HFFc6 (cell line): ENCODE measurements around the gene DNLZ. TPM values are rescaled to one million over a fixed set of nuclear protein-coding genes. Genes with fewer than 3 reads are reported as not detected.

ENCODE experiments used
- DNase-seq: peaks from one replicate; pipeline ENCODE4 v3.0.0-alpha.2; 2018
- H3K27ac Mint-ChIP-seq: 2 replicates; pipeline ENCODE4 v1.8.0; 2020; ENCODE audit warnings: mild to moderate bottlenecking, mixed read lengths
- H3K27me3 Mint-ChIP-seq: 2 replicates; pipeline ENCODE4 v1.8.0; 2021; ENCODE audit warnings: mild to moderate bottlenecking, moderate library complexity, mixed read lengths; ENCODE audit not compliant: insufficient read depth
- H3K36me3 Mint-ChIP-seq: 2 replicates; pipeline ENCODE4 v1.8.0; 2021; ENCODE audit warnings: low read depth, mixed read lengths
- H3K4me1 Mint-ChIP-seq: 2 replicates; pipeline ENCODE4 v1.8.0; 2020; ENCODE audit warnings: low read depth, mixed read lengths
- H3K4me3 Mint-ChIP-seq: 2 replicates; pipeline ENCODE4 v1.8.0; 2020; ENCODE audit warnings: mild to moderate bottlenecking, moderate library complexity, mixed read lengths
- H3K9me3 Mint-ChIP-seq: 2 replicates; pipeline ENCODE4 v1.8.0; 2020; ENCODE audit warnings: mild to moderate bottlenecking, mixed read lengths
- total RNA-seq, 6 experiments: library from RNA; stranded (reverse); fragmentation: NEBNext Ultra II Directional; extraction: Animal tissue kit (Norgen Biotek cat#: 25700); gene quantifications; 2 replicates in 1 of 6; 3 replicates in 5 of 6; pipeline ENCODE4 v1.2.3, GENCODE V29; 2021
- TF ChIP-seq, protein P1 (sequence below): fragments of 200-600 bp; sonication (generic); IDR thresholded peaks from 2 replicates; pipeline ENCODE4 v1.5.0; 2021; ENCODE audit warnings: antibody characterized with exemption, mild to moderate bottlenecking

The DNLZ gene
- total RNA-seq, 6 experiments from 2014 or later = 28.5 to 33.3 (median 30.4) TPM

DNA sequence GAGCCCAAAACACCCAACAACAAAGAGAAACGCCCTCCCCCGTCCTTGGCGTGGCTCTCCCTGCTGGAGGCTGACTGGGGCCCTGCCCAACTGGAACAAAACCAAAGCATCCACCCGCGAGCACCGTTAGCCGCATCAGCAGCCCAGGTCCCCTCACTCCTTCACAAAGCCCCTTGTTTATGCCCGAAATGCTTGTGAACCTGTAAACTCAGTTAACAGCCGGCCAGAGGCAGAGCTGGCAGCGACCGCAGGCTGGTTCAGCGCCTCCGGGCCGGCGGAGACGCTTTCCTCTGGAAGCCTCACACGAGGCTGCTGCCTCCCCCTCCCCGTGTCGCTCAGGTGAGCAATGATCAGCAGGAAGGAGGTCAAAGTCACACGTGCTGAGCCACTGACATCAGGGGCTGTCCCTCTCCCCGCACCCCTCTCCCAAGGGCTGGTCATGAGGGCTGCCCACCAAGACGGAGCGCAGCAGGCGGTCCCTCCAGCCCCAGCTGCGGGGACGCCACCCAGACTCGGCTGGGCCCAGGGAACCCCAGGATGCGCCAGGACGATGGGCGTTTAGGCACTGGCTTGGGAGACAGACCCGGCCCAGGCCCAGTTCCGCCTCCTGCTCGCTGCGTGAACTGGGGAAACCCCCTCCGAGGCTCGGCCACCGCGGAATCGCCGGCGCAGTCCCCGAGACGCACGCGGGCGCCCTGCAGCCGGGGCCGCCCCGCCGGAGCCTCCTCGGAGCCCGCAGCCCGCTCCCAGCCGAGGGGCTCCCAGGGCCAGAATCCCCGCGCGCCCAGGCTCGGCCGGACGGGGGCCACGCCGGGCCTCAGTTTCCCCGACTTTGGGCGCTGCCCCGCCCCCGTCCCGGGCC lies 35.9 kb upstream of the DNLZ start:
- H3K36me3 Mint-ChIP-seq = peaks cover 9% of the 10 kb centered on the region; the same call in 1 of the 2 replicates
- H3K9me3 Mint-ChIP-seq = no peaks in the 10 kb centered on the region
- peaks cover 14% of the 10 kb centered on the region for H3K4me1 Mint-ChIP-seq
- peak overlapping the region; percentile 80 for H3K27ac Mint-ChIP-seq
- DNase-seq = no peak
- TF ChIP-seq, protein P1, sequence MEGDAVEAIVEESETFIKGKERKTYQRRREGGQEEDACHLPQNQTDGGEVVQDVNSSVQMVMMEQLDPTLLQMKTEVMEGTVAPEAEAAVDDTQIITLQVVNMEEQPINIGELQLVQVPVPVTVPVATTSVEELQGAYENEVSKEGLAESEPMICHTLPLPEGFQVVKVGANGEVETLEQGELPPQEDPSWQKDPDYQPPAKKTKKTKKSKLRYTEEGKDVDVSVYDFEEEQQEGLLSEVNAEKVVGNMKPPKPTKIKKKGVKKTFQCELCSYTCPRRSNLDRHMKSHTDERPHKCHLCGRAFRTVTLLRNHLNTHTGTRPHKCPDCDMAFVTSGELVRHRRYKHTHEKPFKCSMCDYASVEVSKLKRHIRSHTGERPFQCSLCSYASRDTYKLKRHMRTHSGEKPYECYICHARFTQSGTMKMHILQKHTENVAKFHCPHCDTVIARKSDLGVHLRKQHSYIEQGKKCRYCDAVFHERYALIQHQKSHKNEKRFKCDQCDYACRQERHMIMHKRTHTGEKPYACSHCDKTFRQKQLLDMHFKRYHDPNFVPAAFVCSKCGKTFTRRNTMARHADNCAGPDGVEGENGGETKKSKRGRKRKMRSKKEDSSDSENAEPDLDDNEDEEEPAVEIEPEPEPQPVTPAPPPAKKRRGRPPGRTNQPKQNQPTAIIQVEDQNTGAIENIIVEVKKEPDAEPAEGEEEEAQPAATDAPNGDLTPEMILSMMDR = no peak
- H3K27me3 Mint-ChIP-seq = peaks cover 4% of the 10 kb centered on the region
- H3K4me3 Mint-ChIP-seq = peak overlapping the region; percentile 95

DNA sequence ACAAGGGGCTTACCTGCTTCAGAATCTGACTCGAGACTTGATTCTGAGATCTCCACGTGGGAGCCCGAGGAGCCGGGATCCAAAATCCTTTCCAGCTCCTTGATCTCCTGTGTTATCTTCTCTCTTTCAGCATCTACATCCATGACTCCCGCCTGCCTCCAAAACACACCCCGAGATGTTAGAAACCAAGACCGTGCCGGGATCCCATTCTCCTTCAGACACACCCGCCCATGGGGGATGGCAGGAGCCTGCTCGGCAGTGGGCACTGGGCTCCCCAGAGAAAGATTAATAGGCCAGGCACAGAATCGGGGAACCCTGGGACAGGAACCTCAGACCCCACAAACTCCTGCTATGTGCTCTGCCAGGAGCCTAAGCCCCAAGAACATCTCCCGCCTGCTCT lies 34.7 kb upstream of the DNLZ start:
- DNase-seq = no peak
- Mint-ChIP-seq H3K36me3 (peaks cover 8% of the 10 kb centered on the region; the same call in 1 of the 2 replicates), H3K27ac (no peak overlapping the region), H3K4me3 (peak overlapping the region; percentile 95), H3K9me3 (no peaks in the 10 kb centered on the region), H3K27me3 (peaks cover 4% of the 10 kb centered on the region), H3K4me1 (peaks cover 14% of the 10 kb centered on the region)
- TF ChIP-seq, protein P1 = no peak

DNA sequence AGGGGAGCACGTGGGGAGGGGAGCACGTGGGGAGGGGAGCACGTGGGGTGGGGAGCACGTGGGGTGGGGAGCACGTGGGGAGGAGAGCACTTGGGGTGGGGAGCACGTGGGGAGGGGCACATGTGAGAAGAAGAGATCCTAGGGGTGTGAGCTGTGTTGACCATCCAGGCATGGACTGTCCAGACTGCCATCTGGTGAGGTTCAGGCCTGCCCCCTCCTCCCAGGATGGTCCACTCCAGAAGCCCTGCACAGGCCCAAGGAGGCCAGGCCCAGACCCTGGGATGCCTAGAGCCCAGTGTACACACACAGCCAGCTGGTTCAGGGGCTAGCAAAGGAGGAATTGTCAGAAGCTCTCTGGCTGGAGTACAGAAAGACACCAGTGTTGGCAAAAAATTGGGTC lies 34.1 kb upstream of the DNLZ start:
- Mint-ChIP-seq H3K27ac (no peak overlapping the region), H3K4me3 (no peak overlapping the region), H3K27me3 (peaks cover 4% of the 10 kb centered on the region), H3K36me3 (peaks cover 8% of the 10 kb centered on the region; the same call in 1 of the 2 replicates), H3K9me3 (no peaks in the 10 kb centered on the region), H3K4me1 (peaks cover 14% of the 10 kb centered on the region)
- no peak for DNase-seq
- TF ChIP-seq, protein P1 = no peak

DNA sequence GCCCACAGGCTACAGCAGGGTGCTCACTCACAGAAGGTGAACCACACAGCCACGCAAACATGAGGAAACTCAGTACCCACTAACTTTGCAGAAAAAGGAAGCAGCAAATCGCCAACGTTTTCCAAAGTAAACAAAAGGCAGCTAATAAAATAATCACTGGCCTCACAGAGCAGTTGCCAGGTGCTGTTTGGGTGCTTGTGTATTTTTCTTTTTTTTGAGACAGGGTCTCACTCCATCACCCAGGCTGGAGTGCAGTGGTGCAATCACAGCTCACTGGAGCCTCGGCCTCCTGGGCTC lies 32.6 kb upstream of the DNLZ start:
- no peak for DNase-seq
- H3K36me3 Mint-ChIP-seq = peaks cover 13% of the 10 kb centered on the region
- H3K9me3 Mint-ChIP-seq = no peaks in the 10 kb centered on the region
- no peak overlapping the region for H3K4me3 Mint-ChIP-seq
- peaks cover 14% of the 10 kb centered on the region for H3K4me1 Mint-ChIP-seq
- H3K27ac Mint-ChIP-seq = no peak overlapping the region
- 0 out of 2 replicates have a peak, but pooled peaks cover 2% of the 10 kb centered on the region for H3K27me3 Mint-ChIP-seq
- TF ChIP-seq, protein P1 = no peak

DNA sequence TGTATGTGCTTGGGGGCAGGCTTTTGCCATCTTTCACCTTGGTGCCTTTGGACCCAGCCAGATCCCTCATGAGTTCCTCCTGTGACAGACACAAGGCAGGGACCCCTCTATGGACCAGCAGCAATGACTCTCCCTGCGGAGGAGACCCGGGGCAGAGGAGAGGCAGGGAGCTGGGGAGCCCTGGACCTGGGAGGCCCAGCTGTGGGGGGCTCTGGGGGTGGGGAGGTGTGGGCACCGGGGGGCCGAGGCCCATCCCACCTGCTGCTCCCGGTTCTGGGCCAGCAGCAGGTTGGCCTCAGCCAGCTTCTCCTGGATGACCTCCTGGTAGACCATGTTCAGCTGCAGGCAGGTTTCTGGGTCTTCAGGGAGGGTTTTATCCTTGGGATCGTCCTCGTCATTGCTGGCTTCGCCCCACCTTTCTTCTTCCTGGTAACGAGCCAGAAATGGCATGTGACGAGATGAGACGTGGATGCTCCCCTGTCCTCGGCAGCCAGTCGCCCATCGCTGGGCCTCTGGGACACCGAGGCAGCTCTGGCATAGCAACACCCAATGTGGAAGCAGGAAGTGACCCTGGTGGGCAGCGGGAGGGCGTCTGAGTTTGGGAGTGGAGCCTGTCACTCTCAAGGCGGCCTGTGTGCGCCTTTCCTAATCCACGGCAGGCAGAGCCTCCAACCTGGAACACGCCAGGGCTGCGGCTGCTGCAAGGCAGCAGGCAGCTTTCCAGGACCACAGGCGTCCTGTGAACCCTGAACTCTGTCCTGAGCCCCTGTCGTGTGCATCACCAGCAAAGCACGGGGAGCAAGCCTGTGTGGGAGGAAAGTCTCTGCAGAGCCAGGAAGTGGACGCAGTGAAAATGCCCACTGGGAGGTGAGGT lies 32.0 kb upstream of the DNLZ start:
- H3K4me3 Mint-ChIP-seq = no peak overlapping the region
- H3K27me3 Mint-ChIP-seq = 0 out of 2 replicates have a peak, but pooled peaks cover 2% of the 10 kb centered on the region
- peaks cover 16% of the 10 kb centered on the region for H3K36me3 Mint-ChIP-seq
- no peak overlapping the region for H3K27ac Mint-ChIP-seq
- TF ChIP-seq, protein P1 = no peak
- no peak for DNase-seq
- H3K9me3 Mint-ChIP-seq = no peaks in the 10 kb centered on the region
- H3K4me1 Mint-ChIP-seq = peaks cover 14% of the 10 kb centered on the region
